Measurements from ENCODE around the gene IL18BP. TPM values are rescaled to one million over a fixed set of nuclear protein-coding genes. Genes with fewer than 3 reads are reported as not detected.

IL18BP gene
- total and polyA plus RNA-seq, 2 donors, result 2.0 to 10.8 TPM

- no peak for DNase-seq (ENCODE audit: low read depth in 6 of 9, low spot score in 9 of 9)
- Histone ChIP-seq H3K36me3 (ENCODE audit: control insufficient read depth in 2 of 2, insufficient read depth in 2 of 2, low read length in 1 of 2) (peaks cover 93 to 96% of the 10 kb centered on the region in 2 donors), H3K27me3 (ENCODE audit: control insufficient read depth in 2 of 2, insufficient read depth in 1 of 2, low read length in 1 of 2) (no peaks in the 10 kb centered on the region), H3K27ac (ENCODE audit: low read depth in 1 of 2, low read length in 1 of 2) (no peak overlapping the region), H3K4me3 (ENCODE audit: low read length in 2 of 2) (no peak overlapping the region), H3K4me1 (ENCODE audit: control insufficient read depth in 2 of 2, insufficient read depth in 2 of 2, low read length in 2 of 2) (no peaks in the 10 kb centered on the region), H3K9me3 (ENCODE audit: control insufficient read depth in 2 of 2, insufficient read depth in 1 of 2, low read length in 1 of 2) (no peaks in the 10 kb centered on the region)
- 97% methylated on average over 20 of the region's 20 CpGs for WGBS
These were observed 6.9 kb downstream of the IL18BP start for GRCh38 chr11:72005347-72006260.

- Histone ChIP-seq H3K4me3 (ENCODE audit: low read length in 2 of 2) (no peak overlapping the region), H3K27me3 (ENCODE audit: control insufficient read depth in 2 of 2, insufficient read depth in 1 of 2, low read length in 1 of 2) (no peaks in the 10 kb centered on the region), H3K27ac (ENCODE audit: low read depth in 1 of 2, low read length in 1 of 2) (no peak overlapping the region), H3K4me1 (ENCODE audit: control insufficient read depth in 2 of 2, insufficient read depth in 2 of 2, low read length in 2 of 2) (no peaks in the 10 kb centered on the region), H3K9me3 (ENCODE audit: control insufficient read depth in 2 of 2, insufficient read depth in 1 of 2, low read length in 1 of 2) (no peaks in the 10 kb centered on the region), H3K36me3 (ENCODE audit: control insufficient read depth in 2 of 2, insufficient read depth in 2 of 2, low read length in 1 of 2) (peaks cover 96 to 98% of the 10 kb centered on the region in 2 donors)
- DNase-seq (ENCODE audit: low read depth in 6 of 9, low spot score in 9 of 9), result no peak
- 97% methylated on average over 8 of the region's 8 CpGs for WGBS
These were observed 7.8 kb downstream of the IL18BP start for GRCh38 chr11:72006309-72007088.

- Histone ChIP-seq H3K36me3 (ENCODE audit: control insufficient read depth in 2 of 2, insufficient read depth in 2 of 2, low read length in 1 of 2) (peaks cover 97 to 98% of the 10 kb centered on the region in 2 donors), H3K9me3 (ENCODE audit: control insufficient read depth in 2 of 2, insufficient read depth in 1 of 2, low read length in 1 of 2) (no peaks in the 10 kb centered on the region), H3K4me3 (ENCODE audit: low read length in 2 of 2) (no peak overlapping the region), H3K27ac (ENCODE audit: low read depth in 1 of 2, low read length in 1 of 2) (no peak overlapping the region), H3K4me1 (ENCODE audit: control insufficient read depth in 2 of 2, insufficient read depth in 2 of 2, low read length in 2 of 2) (no peaks in the 10 kb centered on the region), H3K27me3 (ENCODE audit: control insufficient read depth in 2 of 2, insufficient read depth in 1 of 2, low read length in 1 of 2) (no peaks in the 10 kb centered on the region)
- no peak for DNase-seq (ENCODE audit: low read depth in 6 of 9, low spot score in 9 of 9)
- WGBS, result 97% methylated on average over 15 of the region's 15 CpGs
These were observed 8.4 kb downstream of the IL18BP start for GRCh38 chr11:72007089-72007476.

- no peaks in the 10 kb centered on the region for H3K9me3 ChIP-seq (ENCODE audit: control insufficient read depth in 2 of 2, insufficient read depth in 1 of 2, low read length in 1 of 2)
- no peak overlapping the region for H3K27ac ChIP-seq (ENCODE audit: low read depth in 1 of 2, low read length in 1 of 2)
- H3K4me1 ChIP-seq (ENCODE audit: control insufficient read depth in 2 of 2, insufficient read depth in 2 of 2, low read length in 2 of 2), result no peaks in the 10 kb centered on the region
- no peak for DNase-seq (ENCODE audit: low read depth in 6 of 9, low spot score in 9 of 9)
- H3K36me3 ChIP-seq (ENCODE audit: control insufficient read depth in 2 of 2, insufficient read depth in 2 of 2, low read length in 1 of 2), result peaks cover 97 to 98% of the 10 kb centered on the region in 2 donors
- no peak overlapping the region for H3K4me3 ChIP-seq (ENCODE audit: low read length in 2 of 2)
- WGBS, result 98% methylated on average over 5 of the region's 5 CpGs
- no peaks in the 10 kb centered on the region for H3K27me3 ChIP-seq (ENCODE audit: control insufficient read depth in 2 of 2, insufficient read depth in 1 of 2, low read length in 1 of 2)
These were observed 8.9 kb downstream of the IL18BP start for GRCh38 chr11:72007587-72007986.

DNA sequence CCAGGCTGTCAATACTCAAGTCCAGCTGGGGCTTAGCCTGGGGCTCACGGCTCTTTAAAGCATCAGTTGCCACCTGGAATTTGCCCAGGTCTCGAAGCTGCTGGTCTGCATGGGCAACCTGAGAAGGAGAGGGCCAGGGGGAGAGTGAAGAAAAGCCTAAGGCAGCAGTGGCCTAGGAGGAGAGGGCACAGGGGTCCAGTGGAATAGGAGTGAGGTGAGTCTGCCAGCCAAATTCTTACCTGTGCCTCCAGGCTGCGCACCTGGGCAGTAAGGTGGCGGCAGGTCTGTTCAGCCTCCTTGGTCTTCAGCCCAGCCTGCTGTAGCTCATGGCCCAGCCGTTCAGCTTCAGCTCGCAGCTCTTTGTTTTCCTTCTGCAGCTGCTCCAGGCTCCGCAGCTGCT lies 10.0 kb downstream of the IL18BP start:
- DNase-seq (ENCODE audit: low read depth in 6 of 9, low spot score in 9 of 9), result no peak
- Histone ChIP-seq H3K4me1 (ENCODE audit: control insufficient read depth in 2 of 2, insufficient read depth in 2 of 2, low read length in 2 of 2) (no peaks in the 10 kb centered on the region), H3K9me3 (ENCODE audit: control insufficient read depth in 2 of 2, insufficient read depth in 1 of 2, low read length in 1 of 2) (no peaks in the 10 kb centered on the region), H3K36me3 (ENCODE audit: control insufficient read depth in 2 of 2, insufficient read depth in 2 of 2, low read length in 1 of 2) (peaks cover 97 to 98% of the 10 kb centered on the region in 2 donors), H3K27me3 (ENCODE audit: control insufficient read depth in 2 of 2, insufficient read depth in 1 of 2, low read length in 1 of 2) (no peaks in the 10 kb centered on the region), H3K27ac (ENCODE audit: low read depth in 1 of 2, low read length in 1 of 2) (no peak overlapping the region), H3K4me3 (ENCODE audit: low read length in 2 of 2) (no peak overlapping the region)
- WGBS, result 97% methylated on average over 7 of the region's 7 CpGs

DNA sequence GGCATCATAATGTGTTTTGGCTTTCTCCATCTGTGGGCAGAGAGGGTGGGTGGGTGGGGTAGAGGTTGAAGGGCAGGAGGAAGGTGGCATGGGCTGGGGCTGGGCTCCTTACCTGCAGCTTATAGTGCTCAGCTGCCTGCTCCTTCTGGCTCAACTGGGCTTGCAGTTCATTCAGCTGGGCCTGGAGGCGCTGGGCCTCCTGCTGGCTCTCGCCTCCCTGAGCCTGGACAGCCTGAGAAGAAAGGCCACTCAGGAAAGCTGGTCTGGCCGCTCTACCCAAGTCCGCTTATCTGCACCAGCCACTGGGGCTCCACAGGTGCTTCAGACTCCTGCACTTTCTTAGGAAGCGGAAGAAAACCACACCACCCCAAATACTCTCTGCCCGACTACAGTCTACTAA lies 10.4 kb downstream of the IL18BP start:
- peaks cover 97 to 98% of the 10 kb centered on the region in 2 donors for H3K36me3 ChIP-seq (ENCODE audit: control insufficient read depth in 2 of 2, insufficient read depth in 2 of 2, low read length in 1 of 2)
- no peaks in the 10 kb centered on the region for H3K4me1 ChIP-seq (ENCODE audit: control insufficient read depth in 2 of 2, insufficient read depth in 2 of 2, low read length in 2 of 2)
- H3K9me3 ChIP-seq (ENCODE audit: control insufficient read depth in 2 of 2, insufficient read depth in 1 of 2, low read length in 1 of 2), result no peaks in the 10 kb centered on the region
- WGBS, result 98% methylated on average over 6 of the region's 6 CpGs
- DNase-seq (ENCODE audit: low read depth in 6 of 9, low spot score in 9 of 9), result no peak
- H3K27ac ChIP-seq (ENCODE audit: low read depth in 1 of 2, low read length in 1 of 2), result no peak overlapping the region
- no peaks in the 10 kb centered on the region for H3K27me3 ChIP-seq (ENCODE audit: control insufficient read depth in 2 of 2, insufficient read depth in 1 of 2, low read length in 1 of 2)
- H3K4me3 ChIP-seq (ENCODE audit: low read length in 2 of 2), result no peak overlapping the region

DNA sequence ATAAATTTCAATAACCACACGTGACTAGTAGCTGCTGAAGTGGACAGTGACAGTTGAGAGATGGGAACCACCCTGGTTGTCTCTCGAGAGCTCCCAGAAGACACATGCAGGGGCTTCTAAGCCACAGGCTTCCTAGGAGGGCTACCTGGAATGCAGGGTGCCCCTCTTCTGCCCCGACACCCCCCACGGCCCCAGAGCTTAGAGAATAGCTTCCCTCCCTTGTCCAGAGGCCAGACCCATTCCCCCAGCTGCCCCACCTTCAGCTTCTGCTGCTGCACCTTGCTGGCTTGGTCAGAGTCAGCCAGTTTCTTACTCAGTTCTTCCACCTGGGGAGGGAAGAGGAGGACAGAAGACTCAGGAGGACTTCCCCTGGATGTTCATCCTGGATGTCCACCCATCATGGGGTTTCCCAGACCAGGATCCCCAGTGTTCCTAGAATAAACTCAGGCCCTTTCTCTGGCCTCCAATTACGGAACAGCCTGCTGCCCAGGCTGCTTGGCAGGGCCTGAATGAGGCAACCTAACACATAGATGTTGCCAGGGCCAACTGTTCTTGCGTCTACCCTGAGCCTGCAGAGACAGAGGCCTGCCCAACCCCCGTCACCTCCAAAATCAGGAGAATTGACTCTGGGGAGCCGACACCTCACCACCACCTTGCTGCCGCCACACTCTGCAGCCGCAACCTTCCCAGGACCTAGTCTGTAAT lies 12.0 kb downstream of the IL18BP start:
- no peaks in the 10 kb centered on the region for H3K4me1 ChIP-seq (ENCODE audit: control insufficient read depth in 2 of 2, insufficient read depth in 2 of 2, low read length in 2 of 2)
- DNase-seq (ENCODE audit: low read depth in 6 of 9, low spot score in 9 of 9), result no peak
- H3K27ac ChIP-seq (ENCODE audit: low read depth in 1 of 2, low read length in 1 of 2), result no peak overlapping the region
- no peaks in the 10 kb centered on the region for H3K27me3 ChIP-seq (ENCODE audit: control insufficient read depth in 2 of 2, insufficient read depth in 1 of 2, low read length in 1 of 2)
- H3K4me3 ChIP-seq (ENCODE audit: low read length in 2 of 2), result no peak overlapping the region
- H3K36me3 ChIP-seq (ENCODE audit: control insufficient read depth in 2 of 2, insufficient read depth in 2 of 2, low read length in 1 of 2), result peaks cover 97 to 98% of the 10 kb centered on the region in 2 donors
- WGBS, result 95% methylated on average over 10 of the region's 10 CpGs
- H3K9me3 ChIP-seq (ENCODE audit: control insufficient read depth in 2 of 2, insufficient read depth in 1 of 2, low read length in 1 of 2), result no peaks in the 10 kb centered on the region

GRCh38 chr11:72012091-72012630 lies 13.5 kb downstream of the IL18BP start:
- peaks cover 97 to 98% of the 10 kb centered on the region in 2 donors for H3K36me3 ChIP-seq (ENCODE audit: control insufficient read depth in 2 of 2, insufficient read depth in 2 of 2, low read length in 1 of 2)
- 94% methylated on average over 5 of the region's 5 CpGs for WGBS
- H3K27me3 ChIP-seq (ENCODE audit: control insufficient read depth in 2 of 2, insufficient read depth in 1 of 2, low read length in 1 of 2), result no peaks in the 10 kb centered on the region
- H3K27ac ChIP-seq (ENCODE audit: low read depth in 1 of 2, low read length in 1 of 2), result no peak overlapping the region
- H3K9me3 ChIP-seq (ENCODE audit: control insufficient read depth in 2 of 2, insufficient read depth in 1 of 2, low read length in 1 of 2), result no peaks in the 10 kb centered on the region
- no peak for DNase-seq (ENCODE audit: low read depth in 6 of 9, low spot score in 9 of 9)
- H3K4me3 ChIP-seq (ENCODE audit: low read length in 2 of 2), result no peak overlapping the region
- no peaks in the 10 kb centered on the region for H3K4me1 ChIP-seq (ENCODE audit: control insufficient read depth in 2 of 2, insufficient read depth in 2 of 2, low read length in 2 of 2)
